Posterior cingulate gyrus (tissue), 11 donors: ENCODE measurements around the gene PDZRN3.
"Not testable (repeated sequence)": the region's sequence is repeated elsewhere in the genome, so short reads cannot be mapped to it uniquely, and the experiment has no call there.

Source experiments
- DNase-seq, 10 donors: peaks; one replicate each; pipeline versions ENCODE4 v3.0.0 to v3.0.0-alpha.2; 2020 to 2021; ENCODE audit warnings: mixed read lengths in 3 of 10
- intact Hi-C: fragments of 100-400 bp; cut with DNase I; formaldehyde crosslinking; loops from one replicate; pipeline ENCODE4 v1.15.1; 2023

The PDZRN3 gene

DNA sequence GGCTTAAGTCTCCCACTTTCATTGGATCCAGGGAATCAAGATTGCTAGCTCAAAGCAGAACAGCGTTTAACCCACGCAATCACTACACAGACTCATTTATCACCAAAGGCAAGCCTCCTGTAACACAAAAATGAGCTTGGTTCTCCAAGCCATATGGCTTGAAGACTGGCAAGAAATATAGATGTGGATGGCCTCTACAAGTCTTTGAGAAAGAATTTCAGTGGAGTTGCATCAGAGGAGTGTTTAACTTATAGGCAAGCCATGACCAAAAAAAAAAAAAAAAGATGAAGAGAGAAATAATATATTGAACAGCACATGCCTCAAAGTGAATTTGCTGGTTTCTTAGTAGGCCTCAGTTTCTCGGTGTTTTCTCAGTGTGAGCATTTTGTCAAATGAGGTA, 27.3 kb downstream of the PDZRN3 start:
- no peak for DNase-seq
- intact Hi-C loops, result no loop called here

DNA sequence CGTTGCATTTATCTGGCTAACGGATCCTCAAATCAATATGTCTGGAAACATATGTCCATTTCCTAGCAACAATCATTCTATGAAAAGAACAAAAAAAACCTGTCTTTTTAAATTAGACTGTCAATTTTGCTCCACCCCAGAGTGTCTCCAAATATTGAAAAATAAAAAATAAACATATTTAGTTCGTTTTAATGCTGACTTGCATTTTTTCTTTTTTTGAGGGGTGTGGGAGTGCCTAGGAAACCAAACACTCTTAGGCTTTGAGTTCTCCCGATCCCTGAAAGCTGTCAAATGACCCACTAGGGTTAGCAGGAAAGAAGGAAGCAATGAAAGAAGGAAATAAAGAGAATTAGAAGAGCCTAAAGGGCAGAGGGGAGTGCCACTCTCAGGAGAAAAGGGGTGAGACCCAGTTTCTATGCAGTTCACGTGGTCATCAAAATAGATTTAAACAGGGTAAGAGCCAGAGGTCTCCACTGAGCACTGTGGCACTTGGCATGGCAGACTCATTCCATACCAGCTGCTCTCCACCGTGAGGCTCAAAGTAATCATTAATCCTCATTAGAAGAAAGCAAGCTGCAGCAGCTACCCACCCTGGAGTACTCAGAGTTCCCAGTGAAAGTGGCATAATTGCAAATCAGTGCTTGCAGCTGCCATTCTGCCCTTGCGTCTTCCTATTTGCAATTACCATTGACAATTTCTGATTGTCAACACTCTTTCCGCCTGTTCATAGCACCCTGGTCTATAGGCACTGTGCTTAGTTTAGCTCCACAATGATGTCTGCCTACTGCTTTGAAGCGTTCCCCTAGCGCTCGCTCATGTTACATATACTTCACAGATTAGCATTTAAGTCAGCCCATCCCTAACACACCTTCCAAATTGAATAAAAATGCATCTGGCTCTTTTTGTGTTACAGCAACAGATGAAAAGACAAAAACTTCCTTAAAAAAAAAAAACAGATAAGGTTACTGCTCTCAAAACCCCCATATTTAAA, 32.3 kb downstream of the PDZRN3 start:
- intact Hi-C loops, result no loop called here
- DNase-seq, result no peak

DNA sequence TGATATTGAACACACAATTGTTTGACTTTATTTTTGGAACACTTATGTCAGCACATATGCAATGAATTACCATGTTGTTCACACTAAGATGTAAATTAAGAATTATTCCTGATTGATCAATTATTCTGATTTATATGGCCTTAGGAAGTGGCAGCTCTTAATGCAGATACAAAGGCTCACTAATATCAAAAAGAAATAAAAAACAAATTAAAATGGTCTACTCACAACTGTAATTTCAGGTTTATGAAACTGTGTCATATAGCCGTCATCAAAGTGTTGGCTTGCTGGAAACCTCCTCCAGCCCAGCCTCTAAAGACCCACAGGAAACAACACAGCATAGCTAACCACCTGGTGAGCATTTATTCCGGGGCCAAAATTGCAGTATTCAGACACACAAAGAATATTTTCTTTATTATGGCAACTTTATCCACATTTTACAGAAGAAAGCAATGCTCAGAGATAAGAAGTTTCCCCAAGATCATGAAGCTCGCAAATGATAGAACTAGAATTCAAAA, 33.4 kb downstream of the PDZRN3 start:
- no peak for DNase-seq
- intact Hi-C loops, result no loop called here

DNA sequence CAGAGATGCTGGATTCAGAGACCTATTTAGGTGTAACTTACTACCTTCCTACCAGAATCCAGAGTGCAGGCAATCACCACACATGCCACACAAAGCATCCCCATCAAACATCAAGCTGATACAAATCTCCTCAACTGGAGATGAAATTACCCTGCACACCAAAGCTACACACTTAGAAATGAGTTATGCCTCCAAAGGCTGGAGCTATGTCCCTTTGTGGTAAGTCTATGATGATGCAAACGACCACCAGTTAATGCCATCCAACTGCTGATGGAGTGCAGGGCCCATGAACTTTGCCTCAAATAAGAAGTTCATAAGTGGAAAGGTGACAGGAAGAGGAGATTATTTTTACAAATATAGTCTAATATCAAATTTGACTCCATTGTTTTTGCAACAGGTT, 38.1 kb downstream of the PDZRN3 start:
- intact Hi-C loops, result no loop called here
- no peak for DNase-seq

DNA sequence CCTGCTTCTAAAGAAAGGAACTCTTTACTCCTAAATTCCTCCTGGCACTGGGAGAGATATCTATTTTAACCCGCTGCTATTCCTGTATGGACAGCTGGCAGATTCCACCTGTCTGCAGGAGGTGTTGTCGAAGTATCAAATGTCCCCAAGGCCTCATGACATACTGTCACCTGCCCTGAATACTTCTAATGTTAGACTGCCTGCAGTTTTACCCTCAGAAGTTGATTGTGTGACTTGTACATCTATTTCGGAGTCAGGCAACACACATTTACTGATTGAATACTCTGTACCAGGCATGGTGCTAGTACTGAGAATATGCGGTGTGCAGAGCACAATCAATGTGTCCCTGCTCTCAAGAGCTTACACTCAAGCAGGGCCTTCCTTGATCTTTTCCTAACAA, 38.6 kb downstream of the PDZRN3 start:
- no peak for DNase-seq
- intact Hi-C loops, result no loop called here

DNA sequence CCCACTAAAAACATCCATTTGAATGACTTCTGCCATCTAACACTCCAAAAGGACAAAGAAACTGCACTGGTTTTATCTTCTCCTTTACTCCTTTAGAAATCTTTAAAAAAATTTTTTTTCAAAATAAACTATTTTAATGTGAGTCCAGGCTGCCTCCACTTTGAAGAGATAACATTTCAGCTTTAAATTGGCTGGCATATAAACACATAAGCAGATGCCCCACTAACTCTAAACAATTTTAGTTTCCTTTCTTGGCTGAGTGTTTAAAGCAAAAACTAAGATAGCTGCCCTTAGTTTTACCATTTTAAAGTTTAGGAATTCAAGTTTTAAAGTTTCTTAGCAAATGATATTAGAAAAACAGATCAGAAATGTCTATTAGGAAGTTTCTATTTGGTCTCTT, 39.9 kb downstream of the PDZRN3 start:
- no peak for DNase-seq
- intact Hi-C loops, result no loop called here

DNA sequence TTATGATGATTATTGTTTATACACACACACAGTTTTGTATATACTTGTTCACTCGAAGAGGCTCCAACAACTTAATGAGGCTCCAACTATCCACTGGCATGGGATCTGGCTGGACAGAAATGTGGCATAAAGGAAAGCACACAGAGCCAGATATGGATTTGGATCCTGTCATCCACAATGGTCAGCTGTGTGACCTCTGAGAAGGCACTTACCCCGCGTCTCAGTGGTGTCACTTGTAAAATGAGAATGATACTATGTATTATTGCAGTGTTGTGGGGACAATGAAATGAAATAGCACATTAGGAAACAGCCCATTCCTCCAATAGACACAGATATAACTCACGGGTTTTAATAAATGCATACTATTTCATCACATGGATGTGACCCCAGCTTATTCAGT, 42.2 kb downstream of the PDZRN3 start:
- intact Hi-C loops, result no loop called here
- DNase-seq, result no peak

DNA sequence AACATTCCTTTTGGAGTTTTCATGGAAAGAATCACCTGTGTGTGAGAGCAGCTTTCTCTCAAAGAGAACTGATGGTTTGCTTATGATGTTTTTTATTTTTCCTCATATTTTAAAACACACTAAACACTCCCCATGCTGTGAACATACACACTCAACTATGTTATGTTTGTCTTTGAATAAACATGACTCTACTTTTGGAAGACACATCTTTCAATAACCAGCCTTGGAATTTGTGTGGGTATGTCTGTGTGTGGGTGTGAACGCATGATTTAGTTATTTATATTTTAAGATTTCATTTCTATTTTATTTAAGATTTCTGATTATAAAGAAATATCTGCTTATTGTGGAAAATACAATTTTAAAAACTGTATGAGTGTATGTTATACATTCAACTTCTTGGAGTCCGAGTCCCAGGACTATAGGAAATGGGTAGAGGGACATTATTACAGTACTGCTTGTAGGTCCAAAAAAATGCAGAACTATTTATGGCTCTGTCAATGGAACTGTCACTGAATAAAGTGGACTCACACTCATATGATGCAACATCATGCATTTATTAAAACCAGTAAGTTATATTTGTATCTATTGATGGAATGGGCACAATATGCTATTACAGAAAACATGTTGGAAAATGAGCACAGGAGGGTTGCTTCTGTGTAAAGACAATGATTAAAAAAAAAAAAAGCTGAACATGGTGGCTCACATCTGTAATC, 43.5 kb downstream of the PDZRN3 start:
- intact Hi-C loops, result no loop called here
- no peak for DNase-seq

DNA sequence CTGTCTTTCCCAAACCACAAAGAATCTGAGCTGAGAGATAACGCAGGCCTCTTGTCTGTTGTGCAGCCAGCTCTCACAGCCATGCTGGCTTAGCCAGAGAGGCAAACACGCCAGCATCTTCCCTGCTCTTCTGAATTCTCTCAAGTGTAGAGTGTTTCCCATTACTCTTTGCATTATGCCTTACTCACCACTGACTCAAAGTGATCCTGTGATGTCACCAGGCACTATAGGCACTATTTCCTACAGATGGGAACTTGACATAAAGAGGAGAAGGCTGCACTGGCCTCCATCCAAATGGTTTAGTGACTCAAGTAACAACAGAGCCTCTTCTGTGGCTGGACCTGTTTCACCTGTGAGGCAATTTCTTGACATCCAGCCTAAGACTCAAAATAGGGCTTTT, 44.4 kb downstream of the PDZRN3 start:
- no peak for DNase-seq
- intact Hi-C loops, result no loop called here

DNA sequence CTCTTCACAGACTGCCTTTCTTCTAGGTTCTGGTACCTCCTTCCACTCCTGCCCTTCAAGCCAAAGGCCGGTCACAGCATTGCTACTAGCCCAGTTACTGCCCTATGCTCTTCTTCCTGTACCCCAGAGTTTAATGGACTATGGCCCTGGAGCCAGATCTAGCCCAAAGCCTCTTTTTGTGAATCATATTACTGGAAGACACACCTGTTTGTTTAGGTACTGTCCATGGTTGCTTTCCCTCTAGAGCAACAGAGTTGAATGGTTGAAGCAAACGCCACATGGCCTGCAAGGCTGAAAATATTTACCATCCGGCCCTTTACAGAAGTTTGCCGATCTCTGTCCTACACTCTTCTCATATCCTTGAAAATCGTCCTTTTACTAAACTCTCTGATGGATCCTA, 47.0 kb downstream of the PDZRN3 start:
- no peak for DNase-seq
- intact Hi-C loops, result no loop called here

DNA sequence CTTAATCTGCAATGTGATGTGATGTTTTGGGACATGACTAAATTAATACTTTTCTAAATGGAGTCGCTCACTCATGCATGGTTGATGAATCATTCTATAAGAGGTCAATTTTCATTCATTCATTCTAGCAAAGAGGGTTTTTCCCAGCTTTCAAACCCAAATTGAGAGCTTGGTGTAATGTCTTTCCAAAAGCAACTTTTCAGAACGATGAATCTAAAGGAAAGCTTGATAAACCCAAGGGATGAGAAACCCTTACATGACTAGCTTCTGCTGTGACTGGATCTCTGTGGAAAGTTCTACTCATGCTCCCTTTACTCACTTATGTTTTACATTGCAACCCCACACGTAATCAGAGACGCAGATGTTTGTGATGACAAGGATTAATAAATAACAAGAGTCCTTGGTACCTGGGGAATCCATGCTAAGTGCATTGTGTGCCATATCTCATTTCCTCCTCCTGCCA, 47.7 kb downstream of the PDZRN3 start:
- intact Hi-C loops, result no loop called here

DNA sequence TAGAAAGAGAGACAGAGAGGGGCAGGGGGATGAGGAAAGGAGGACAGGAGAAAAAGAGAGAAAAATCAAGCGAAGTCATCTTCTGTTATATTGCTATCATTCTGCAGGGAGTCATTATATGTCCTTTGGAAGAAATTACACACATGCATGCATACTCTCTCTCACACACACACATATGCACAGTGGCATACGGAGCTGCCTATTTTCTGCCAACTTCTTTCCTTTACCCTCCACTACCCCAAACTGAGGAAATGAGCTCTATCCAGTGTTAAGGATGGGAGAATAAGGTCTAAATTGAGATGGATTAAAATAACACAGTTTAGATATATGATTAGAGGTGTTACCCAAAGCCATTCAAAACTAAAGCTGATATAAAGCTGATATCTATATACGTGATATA, 48.8 kb downstream of the PDZRN3 start:
- no peak for DNase-seq
- intact Hi-C loops, result no loop called here

More for the DNA sequence above, 47.7 kb downstream of the PDZRN3 start:
- DNase-seq, result no peak

DNA sequence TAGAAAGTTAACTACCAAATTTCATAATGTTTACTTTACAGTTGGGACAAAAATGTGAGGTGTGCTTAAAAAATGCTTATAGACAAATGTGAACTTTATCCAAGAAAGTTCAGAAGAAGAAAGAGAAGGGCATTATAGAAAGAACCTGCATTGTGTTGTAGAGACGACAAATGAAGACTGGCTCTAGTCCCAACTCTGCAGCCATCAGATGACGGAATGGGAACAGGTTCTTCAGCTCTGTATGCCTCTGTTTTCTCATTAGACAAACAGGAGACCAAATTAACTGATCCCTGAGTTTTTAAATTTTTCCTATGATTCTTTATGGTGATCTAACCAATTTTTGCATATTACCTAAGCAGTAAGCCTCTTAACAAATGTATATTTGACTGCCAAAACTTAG, 49.2 kb downstream of the PDZRN3 start:
- intact Hi-C loops, result no loop called here

DNA sequence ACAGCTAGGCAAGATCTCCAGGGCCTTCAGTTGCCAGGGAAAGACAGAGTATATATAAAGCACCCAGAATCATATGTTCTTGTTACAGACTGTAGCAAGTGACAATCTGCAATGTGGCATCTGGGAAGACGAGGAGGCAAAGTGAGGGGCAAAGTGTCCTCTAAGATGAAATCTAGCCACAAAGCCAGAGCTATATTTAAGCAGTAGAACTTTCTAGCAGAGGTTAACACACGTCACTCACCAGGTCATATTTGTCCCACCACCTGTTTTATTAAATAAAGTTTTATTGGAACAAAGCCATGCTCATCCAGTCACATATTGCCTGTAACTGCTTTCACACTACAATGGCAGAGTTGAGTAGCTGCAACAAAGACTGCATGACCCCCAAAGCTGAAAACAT, 51.5 kb downstream of the PDZRN3 start:
- no peak for DNase-seq
- intact Hi-C loops, result loop anchor here (2.0 kb wide), 1 partner anchor 22 kb away; no protein-coding TSS in a partner anchor

More for the DNA sequence above, 49.2 kb downstream of the PDZRN3 start:
- no peak for DNase-seq

DNA sequence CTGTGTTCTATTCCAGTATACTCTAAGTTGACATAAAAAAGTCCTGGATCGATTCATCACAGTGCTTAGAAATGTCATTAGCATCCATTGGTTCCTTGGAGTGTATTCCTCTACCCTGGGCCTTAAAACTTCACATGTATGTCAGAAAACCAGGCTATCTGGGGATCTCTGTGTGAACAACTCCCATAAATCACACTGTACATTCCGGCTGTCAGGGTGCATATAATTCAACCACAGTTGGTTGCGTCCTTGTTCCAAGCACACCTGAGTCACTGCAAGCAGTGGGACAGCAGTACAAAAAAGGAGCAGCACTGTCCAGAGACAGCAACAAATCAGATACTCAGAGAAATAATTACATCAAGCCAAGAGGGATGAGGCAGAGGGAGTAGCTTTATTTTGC, 52.4 kb downstream of the PDZRN3 start:
- intact Hi-C loops, result loop anchor here (2.0 kb wide), 1 partner anchor 22 kb away; no protein-coding TSS in a partner anchor
- DNase-seq, result no peak

DNA sequence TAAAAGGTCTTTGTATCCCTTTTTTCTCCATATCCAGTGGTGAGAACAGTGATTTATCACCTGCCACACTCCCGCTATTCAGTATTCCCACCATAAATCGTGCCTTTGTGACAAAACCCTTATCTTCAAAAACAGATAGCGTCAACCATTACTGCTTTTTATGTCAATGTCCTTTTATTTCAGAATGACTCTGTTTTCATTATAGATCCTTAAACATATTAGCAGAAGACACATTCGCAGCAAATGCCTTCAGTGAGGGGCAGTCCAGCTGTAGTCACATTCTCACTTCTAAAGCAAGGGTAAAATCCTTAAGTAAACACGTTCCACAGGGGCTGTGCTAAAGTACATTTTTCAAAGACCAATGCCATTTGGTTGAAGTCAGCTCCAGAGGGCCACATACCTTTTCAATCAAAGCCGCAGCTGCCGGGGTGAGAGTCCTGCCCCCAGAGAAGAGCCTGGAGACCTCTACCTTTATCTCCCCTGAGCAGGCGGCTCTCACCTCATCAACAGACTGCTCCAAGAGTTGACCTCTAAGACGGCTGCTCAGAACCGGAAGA, 53.4 kb downstream of the PDZRN3 start:
- DNase-seq, result no peak
- intact Hi-C loops, result no loop called here

DNA sequence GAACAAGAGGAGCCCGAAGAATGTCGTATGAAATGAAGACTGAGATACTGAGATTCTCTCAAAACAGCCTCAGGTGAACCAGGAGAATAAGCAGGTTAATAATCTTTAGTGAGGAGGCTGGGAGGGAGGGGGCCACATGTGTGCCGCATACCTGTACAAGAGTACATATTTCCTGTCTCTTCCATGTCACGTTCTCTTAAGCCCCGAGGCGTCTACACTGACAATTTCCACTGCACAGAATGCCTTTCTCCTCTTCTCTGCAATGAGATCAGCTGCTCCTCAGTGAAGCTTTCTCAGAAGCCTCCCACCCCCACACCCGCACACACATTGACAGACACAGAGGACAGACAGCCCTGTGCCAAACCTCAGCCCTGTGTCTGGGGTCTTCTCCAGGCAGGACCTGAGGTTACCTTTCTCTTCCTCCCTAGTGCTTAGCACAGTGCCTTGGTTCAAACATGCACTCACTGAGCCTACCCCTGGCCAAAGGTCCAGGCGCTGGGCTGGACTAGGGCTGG, 55.4 kb downstream of the PDZRN3 start:
- intact Hi-C loops, result no loop called here
- peak in 1 of 10 donors; percentile 83 for DNase-seq

DNA sequence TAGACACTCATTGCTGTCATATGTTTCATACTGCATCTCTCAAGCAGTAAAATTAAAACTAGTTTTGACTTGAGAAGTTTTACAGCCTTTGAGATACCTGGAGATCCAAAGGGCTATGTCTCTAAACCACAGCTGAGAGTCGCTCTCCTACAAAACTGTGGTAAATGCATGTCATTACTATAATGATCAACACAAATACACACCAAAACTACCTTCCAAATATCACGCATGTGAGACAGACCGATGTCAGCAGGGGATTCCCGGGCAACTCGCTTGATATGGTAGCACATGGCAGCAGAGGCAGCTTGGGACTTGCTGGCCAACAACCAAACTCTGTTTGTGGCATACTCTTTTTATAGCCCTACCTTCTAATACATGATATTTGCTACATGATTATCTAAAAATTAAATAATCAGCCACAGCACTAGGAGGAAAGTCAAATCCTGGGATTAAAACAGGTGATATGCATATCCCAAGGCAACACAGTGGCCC, 56.3 kb downstream of the PDZRN3 start:
- intact Hi-C loops, result no loop called here

DNA sequence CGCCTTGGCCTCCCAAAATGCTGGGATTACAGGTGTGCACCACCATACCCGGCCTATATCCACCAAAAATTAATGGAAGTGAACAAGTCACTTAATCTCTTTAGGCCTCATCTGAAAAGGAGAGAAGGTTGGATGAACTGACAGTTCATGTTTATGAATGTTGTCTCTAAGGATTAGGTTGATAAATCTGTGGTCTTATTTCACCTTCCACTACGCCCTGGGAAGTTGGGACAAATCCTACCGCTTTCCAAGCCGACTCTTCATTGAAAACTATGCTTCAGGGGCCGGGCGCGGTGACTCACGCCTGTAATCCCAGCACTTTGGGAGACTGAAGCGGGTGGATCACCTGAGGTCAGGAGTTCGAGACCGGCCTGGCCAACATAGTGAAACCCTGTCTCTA, 59.4 kb downstream of the PDZRN3 start:
- intact Hi-C loops, DNase-seq: not testable (repeated sequence)

More for the DNA sequence above, 56.3 kb downstream of the PDZRN3 start:
- no peak for DNase-seq

DNA sequence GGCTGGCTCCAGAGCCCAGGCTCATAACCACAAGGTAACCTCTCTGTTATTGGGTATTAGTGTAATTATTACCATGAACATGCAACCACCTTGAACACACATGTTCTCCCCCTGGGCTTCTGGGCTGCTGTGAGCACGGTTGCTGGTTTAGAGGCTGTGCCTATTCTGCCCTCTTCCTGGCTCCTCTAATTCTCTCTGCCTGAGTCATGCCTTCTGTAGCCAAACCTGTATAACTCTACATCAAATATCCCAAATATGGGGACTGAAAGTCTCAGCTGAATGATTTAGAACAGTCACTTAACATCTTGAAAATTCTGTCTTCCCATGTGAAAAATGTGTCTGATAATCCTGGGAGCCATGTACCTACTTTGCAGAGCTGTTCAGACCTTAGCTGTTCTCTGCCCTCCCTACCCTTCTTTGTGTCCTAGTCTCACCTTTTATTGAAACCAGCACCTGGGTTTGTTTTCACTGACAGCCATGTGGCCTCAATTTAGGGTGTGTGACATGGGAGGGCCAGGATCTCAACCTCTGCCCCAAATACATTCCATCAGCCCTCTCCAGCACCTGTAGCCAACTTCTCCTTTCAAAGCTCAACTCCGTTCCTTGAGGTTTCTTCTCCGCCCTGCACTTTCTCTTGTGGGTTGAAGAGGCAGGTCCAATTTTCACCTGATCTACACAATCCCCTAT, 60.7 kb downstream of the PDZRN3 start:
- no peak for DNase-seq
- intact Hi-C loops, result no loop called here
